ENCODE results near the gene DCPS.
"Not testable (repeated sequence)": the region's sequence is repeated elsewhere in the genome, so short reads cannot be mapped to it uniquely, and the experiment has no call there.

DCPS gene

DNA sequence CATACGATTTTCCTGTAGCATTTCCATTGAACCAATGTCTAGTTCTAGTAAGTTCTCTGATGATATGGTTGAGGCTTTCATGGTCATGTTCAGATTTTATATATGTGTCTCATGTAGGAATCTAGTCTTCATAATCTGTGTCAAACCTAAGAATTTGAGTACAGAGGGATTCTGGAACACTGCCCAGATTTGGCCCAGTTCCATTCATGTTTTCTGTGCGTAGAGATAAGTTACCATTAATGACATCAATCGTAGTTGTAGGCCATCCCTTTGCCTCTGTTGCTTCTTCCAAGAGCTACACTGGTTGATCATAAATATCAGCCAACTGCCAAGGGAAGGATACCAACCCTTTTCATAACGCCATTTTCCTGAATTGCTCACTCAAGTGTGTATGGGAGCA lies 74.9 kb downstream of the DCPS start:
- in situ Hi-C loops (cut with MboI; ENCODE audit: low sequenced_read_pairs), result no loop called here

DNA sequence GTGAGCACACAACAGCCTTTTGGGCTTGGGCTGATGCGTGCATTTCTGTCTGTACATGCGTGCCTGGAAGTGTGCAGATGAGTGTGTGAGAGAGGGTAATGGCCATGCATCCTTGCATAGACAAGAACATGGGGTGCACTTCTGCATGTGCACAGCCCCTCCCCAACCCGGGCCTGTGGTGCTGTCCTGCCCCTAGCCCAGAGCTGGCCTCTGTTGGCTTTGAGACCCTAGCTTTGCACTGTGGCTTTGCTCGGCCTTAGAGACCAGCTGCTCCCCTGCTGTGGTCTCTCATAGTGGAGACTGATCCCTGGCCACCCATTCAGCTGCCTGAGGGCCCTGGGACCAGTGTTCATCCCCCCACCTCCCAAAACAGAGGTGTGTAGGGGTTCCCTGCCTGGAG lies 77.0 kb downstream of the DCPS start:
- in situ Hi-C loops (cut with MboI; ENCODE audit: low sequenced_read_pairs), result no loop called here

DNA sequence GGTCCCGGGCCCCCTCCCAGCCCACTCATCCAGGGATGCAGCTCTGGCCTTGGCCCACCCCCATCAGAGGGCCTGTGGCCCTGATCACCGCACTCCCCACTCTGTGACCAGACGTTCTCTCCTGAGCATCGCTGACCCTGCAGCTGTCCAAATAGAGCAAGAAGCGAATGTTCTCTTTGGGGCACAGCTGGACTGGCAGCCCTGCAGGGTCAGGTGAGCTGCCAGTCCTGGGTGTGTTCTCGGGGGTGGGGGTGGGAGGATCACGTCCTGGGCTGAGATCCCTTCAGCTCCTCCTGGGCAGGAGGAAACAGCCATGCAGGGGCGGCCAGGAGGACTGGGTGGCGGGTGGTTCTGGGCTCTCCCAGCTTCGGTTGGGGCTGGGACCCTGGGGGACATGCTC lies 78.1 kb downstream of the DCPS start:
- in situ Hi-C loops (cut with MboI; ENCODE audit: low sequenced_read_pairs), result not testable (repeated sequence)

- in situ Hi-C loops (cut with MboI; ENCODE audit: low sequenced_read_pairs), result not testable (repeated sequence)
These were observed 78.8 kb downstream of the DCPS start for GRCh38 chr11:126382641-126383040.

- in situ Hi-C loops (cut with MboI; ENCODE audit: low sequenced_read_pairs), result no loop called here
These were observed 79.8 kb downstream of the DCPS start for GRCh38 chr11:126383339-126384335.

DNA sequence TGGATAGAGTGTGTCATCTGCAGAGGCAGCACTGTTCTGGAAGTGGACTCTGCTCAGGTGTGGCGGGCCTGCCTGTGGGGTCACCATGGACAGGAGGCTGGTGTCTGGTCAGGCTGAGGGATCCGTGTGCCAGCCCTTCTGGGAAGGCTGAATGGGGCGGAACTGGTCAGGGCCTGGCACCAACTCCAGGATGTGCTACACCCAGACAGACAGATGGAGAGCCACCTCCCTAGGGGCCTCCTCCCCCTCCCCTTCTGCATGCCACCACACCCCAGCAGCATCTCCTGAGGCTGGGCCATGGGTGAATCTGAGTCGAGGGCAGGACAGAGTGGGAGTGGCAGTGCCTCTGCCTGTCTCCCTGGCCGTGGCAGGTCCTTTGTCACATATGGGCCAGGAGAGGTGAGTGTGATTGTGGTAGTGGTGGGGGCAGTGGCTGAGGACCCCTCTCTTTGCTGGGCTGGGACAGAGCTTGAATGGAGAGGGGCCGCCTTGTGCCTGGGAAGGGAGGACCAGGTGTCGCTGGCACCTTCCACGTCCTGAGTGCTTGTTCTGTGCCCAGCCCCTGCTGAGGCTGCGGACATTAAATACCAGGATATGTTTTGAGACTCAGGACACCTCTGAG lies 80.7 kb downstream of the DCPS start:
- in situ Hi-C loops (cut with MboI; ENCODE audit: low sequenced_read_pairs), result no loop called here

GRCh38 chr11:126385991-126386728 lies 82.3 kb downstream of the DCPS start:
- in situ Hi-C loops (cut with MboI; ENCODE audit: low sequenced_read_pairs), result no loop called here

DNA sequence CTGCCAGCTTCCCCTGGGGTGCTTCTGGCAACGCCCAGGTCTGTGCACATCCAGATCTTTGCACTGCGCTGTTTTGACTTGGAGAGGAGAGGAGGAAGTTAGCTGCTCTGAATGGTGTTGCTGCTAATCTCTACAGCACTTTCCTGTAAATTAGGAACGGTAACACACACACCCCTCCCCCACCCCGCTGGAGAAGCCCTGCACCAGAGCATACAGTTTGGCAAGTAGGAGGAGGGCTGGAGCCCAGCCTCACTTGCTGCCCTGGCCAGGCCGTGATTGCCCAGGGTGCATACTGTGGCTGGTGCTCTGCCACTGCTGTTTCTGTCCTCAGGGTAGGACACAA lies 82.8 kb downstream of the DCPS start:
- in situ Hi-C loops (cut with MboI; ENCODE audit: low sequenced_read_pairs), result not testable (repeated sequence)

DNA sequence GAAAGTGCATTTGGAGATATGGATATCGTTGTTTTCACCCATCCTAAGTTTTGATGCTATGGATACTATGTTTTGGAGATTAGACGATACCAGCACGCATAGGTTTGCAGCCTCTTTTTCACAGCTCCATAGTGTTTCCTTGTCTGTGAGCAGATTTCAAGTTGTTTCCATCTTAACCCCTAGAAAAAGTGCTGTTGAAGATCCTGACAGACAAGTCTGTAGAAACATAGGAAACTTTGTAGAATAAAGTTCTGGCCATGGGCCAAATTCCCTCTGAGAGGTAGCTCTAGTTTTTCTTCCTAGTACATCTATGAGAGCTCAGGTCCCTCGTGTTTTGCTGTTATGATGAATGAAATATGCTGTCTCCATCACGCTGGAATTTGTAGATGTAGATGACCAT lies 84.0 kb downstream of the DCPS start:
- in situ Hi-C loops (cut with MboI; ENCODE audit: low sequenced_read_pairs), result no loop called here

GRCh38 chr11:126390272-126390867 lies 86.5 kb downstream of the DCPS start:
- in situ Hi-C loops (cut with MboI; ENCODE audit: low sequenced_read_pairs), result no loop called here

GRCh38 chr11:126391286-126391954 lies 87.6 kb downstream of the DCPS start:
- in situ Hi-C loops (cut with MboI; ENCODE audit: low sequenced_read_pairs), result no loop called here

DNA sequence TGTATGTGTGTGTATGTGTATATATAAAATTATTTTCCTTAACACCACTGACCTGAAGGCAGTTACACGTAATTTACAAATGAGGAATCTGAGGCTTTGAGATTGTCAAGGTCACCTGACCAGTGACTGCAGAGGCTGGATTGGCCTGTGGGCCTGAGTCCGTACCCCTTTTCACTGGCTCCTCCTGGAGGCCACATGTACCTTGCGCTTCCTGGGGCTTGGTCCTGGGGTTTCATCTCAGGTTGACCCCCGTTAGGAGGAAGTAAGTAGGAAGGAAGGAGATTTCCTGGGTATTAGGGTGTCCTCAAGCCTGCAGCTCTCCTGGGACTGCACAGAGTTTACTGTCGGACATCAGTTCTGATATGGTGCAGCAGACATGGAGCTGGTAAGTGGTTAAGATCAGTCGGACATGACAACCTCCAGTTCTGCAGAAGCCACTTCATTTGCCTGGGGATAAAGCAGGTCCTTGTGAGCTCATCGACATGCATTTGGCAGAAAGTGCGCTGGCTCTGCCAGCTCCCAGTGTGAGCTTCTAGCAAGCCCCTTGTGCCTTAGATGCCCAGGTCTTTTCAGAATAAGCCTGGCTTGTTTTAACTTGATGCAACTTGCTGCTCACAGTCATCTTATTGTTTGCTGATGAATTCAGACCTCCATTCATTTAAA lies 88.2 kb downstream of the DCPS start:
- in situ Hi-C loops (cut with MboI; ENCODE audit: low sequenced_read_pairs), result no loop called here

DNA sequence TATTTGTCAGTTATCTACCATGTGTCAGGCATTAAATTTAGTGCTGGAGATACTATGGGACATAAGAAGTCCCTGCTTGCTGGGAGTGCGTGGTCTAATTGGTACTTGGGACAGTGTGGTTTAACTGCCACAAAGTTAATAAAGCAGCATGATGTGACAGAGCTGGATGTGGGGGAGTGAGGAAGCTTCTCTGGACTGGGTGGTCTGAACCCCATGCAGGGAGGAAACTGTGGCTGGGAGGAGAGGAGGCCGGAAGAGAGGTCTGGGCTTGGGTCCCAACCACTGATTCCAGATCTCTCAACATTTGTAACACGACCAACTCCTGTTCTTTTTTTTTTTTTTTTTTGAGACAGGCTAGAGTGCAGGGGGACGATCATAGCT lies 88.8 kb downstream of the DCPS start:
- in situ Hi-C loops (cut with MboI; ENCODE audit: low sequenced_read_pairs), result no loop called here

DNA sequence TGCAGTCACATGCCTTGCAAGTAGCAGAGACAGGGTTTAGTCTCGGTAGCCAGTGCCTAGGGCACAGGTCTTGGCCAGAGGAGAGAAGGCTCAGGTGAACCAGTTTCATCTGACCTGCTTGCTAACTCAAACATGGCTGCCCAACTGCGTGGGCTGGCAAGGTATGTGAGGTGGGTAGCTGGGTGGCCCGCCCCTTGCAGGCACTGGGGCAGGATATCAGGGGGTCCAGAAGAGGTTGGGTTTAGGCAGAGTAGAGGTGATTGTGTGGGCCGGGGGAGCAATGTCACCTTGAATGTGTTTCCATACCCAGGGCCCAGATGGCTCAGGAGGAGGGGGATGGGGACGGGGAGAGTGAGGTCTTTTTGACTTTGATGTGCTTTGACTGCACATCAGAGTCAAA lies 89.3 kb downstream of the DCPS start:
- in situ Hi-C loops (cut with MboI; ENCODE audit: low sequenced_read_pairs), result no loop called here

GRCh38 chr11:126394036-126394435 lies 90.2 kb downstream of the DCPS start:
- in situ Hi-C loops (cut with MboI; ENCODE audit: low sequenced_read_pairs), result no loop called here

- in situ Hi-C loops (cut with MboI; ENCODE audit: low sequenced_read_pairs), result not testable (repeated sequence)
These were observed 90.8 kb downstream of the DCPS start for GRCh38 chr11:126394634-126395072.
